ENCODE measurements around the gene RGS13.

RGS13 gene

DNA sequence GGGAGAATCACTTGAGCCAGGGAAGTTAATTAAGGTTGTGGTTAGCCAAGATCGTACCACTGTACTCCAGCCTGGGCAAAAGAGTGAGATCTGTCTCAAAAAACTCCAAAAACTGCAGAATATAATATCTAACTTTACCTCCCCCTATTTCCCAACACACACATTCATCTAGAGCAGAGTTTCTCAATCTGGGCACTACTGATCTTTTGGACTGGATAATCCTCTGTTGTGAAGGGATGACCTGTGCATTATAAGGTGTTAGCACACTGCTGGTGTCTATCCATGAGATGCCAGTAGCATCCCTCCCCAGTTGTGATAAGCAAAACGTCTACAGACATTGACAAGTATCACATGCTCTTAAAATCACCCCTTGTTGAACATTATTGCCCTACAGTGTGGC lies 61.8 kb downstream of the RGS13 start:
- TF ChIP-seq, protein P1, sequence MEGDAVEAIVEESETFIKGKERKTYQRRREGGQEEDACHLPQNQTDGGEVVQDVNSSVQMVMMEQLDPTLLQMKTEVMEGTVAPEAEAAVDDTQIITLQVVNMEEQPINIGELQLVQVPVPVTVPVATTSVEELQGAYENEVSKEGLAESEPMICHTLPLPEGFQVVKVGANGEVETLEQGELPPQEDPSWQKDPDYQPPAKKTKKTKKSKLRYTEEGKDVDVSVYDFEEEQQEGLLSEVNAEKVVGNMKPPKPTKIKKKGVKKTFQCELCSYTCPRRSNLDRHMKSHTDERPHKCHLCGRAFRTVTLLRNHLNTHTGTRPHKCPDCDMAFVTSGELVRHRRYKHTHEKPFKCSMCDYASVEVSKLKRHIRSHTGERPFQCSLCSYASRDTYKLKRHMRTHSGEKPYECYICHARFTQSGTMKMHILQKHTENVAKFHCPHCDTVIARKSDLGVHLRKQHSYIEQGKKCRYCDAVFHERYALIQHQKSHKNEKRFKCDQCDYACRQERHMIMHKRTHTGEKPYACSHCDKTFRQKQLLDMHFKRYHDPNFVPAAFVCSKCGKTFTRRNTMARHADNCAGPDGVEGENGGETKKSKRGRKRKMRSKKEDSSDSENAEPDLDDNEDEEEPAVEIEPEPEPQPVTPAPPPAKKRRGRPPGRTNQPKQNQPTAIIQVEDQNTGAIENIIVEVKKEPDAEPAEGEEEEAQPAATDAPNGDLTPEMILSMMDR (IDR thresholded peaks at IDR 0.05; ENCODE audit: insufficient read depth, low read depth, low read length, missing control alignments), result no peak
- H3K4me3 ChIP-seq (ENCODE audit: low read length), result no peak overlapping the region
- DNase-seq (ENCODE audit: low read depth), result no peak

DNA sequence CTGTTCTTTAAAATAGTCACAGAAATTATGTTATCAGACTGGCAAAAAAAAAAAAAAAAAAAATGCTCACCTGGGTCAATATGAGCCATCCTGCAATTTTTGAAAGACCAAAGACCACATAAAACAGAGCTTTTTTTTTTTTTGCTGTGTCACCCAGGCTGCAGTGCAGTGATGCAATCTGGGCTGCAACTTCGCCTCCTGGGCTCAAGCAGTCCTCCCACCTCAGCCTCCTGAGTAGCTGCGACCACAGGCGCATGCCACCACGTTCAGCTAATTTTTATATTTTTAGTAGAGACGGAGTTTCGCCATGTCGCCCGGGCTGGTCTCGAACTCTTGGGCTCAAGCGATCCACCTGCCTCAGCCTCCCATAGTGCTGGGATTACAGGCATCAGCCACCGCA lies 62.8 kb downstream of the RGS13 start:
- no peak overlapping the region for H3K4me3 ChIP-seq (ENCODE audit: low read length)
- TF ChIP-seq, protein P1 (IDR thresholded peaks at IDR 0.05; ENCODE audit: insufficient read depth, low read depth, low read length, missing control alignments), result no peak
- no peak for DNase-seq (ENCODE audit: low read depth)

GRCh38 chr1:192700834-192701271 lies 64.9 kb downstream of the RGS13 start:
- no peak overlapping the region for H3K4me3 ChIP-seq (ENCODE audit: low read length)
- TF ChIP-seq, protein P1 (IDR thresholded peaks at IDR 0.05; ENCODE audit: insufficient read depth, low read depth, low read length, missing control alignments), result no peak
- peak; percentile 40 for DNase-seq (ENCODE audit: low read depth)

GRCh38 chr1:192702212-192702902 lies 66.4 kb downstream of the RGS13 start:
- DNase-seq (ENCODE audit: low read depth), result peak; percentile 63
- H3K4me3 ChIP-seq (ENCODE audit: low read length), result no peak overlapping the region
- TF ChIP-seq, protein P1 (IDR thresholded peaks at IDR 0.05; ENCODE audit: insufficient read depth, low read depth, low read length, missing control alignments), result no peak

DNA sequence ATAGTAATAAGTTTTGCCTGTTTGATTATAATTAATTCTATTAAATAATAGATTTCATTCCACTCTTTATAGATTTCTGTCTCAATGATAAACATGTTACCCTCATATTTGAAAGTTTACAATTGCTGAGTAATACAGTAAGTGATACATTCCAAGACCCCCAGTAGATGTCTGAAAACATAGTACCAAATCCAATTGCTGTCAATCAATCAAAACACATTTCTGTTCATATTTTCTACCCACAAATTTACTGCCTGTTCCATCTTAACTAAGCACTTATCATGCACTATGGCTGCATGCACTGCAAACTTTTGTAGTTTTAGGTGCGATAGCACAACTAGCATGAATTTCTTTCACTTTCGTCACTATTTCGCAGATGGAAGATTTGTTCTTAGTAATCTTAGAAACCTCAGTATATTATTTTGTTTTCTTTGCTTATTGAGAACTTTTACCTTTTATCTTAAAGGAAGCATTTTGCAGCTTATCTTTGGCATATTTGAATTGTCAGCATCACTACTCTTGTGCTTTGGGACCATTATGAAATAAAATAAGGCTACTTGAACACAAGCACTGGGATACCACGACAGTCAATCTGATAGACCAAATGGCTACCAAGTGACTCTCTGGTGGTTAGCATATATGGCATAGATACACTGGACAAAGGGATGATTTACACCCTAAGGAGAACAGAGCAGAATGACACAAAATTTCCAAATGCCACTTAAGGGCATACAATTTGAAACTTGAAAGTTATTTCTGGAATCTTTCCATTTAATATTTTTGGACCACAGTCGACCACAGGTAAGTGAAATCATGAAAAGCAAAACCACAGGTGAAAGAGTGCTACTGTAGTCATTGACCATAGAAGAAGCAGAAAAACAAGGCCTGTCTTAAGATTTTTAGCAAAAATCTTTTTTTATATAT lies 67.6 kb downstream of the RGS13 start:
- DNase-seq (ENCODE audit: low read depth), result no peak
- TF ChIP-seq, protein P1 (IDR thresholded peaks at IDR 0.05; ENCODE audit: insufficient read depth, low read depth, low read length, missing control alignments), result no peak
- no peak overlapping the region for H3K4me3 ChIP-seq (ENCODE audit: low read length)

GRCh38 chr1:192705510-192705909 lies 69.6 kb downstream of the RGS13 start:
- no peak overlapping the region for H3K4me3 ChIP-seq (ENCODE audit: low read length)
- no peak for DNase-seq (ENCODE audit: low read depth)
- TF ChIP-seq, protein P1 (IDR thresholded peaks at IDR 0.05; ENCODE audit: insufficient read depth, low read depth, low read length, missing control alignments), result no peak

Data from epithelial cell of esophagus (primary cell).